ENCODE measurements around the gene CMPK1.

DNA sequence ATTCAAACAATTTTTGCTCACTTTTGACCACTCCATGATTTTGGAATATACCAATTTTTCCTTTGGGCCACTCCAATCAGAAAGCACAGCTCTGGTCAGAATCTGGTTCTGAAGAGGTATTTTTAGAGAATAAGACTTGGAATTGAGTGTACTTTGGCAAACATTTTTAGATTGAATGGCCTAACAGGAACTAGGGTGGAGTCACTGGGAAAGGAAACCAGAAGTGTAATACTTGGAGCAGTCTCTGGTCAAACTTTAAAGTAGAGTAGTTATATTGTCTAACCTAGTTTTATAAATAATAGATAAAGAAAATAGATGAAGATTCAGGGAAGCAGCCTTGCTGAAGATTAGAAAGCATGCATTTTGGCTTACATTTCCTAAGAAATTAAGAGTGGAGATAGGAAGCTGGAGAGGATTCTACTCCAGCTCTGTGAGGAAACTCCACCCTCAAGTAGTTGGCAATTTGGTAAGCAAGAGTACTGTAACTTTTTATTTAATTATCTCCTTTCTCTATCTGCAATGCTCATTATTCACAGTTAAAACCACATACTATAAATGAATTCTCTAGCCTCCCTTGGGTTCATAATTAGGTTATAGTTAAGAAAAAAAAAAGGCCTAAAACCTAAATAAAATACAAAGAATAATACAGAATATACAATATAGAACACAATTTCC is 35.4 kb upstream of the CMPK1 start:
- TF ChIP-seq, protein P1, sequence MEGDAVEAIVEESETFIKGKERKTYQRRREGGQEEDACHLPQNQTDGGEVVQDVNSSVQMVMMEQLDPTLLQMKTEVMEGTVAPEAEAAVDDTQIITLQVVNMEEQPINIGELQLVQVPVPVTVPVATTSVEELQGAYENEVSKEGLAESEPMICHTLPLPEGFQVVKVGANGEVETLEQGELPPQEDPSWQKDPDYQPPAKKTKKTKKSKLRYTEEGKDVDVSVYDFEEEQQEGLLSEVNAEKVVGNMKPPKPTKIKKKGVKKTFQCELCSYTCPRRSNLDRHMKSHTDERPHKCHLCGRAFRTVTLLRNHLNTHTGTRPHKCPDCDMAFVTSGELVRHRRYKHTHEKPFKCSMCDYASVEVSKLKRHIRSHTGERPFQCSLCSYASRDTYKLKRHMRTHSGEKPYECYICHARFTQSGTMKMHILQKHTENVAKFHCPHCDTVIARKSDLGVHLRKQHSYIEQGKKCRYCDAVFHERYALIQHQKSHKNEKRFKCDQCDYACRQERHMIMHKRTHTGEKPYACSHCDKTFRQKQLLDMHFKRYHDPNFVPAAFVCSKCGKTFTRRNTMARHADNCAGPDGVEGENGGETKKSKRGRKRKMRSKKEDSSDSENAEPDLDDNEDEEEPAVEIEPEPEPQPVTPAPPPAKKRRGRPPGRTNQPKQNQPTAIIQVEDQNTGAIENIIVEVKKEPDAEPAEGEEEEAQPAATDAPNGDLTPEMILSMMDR (IDR thresholded peaks at IDR 0.05; ENCODE audit: insufficient read depth, low read length): no peak
- TF ChIP-seq, protein P2, sequence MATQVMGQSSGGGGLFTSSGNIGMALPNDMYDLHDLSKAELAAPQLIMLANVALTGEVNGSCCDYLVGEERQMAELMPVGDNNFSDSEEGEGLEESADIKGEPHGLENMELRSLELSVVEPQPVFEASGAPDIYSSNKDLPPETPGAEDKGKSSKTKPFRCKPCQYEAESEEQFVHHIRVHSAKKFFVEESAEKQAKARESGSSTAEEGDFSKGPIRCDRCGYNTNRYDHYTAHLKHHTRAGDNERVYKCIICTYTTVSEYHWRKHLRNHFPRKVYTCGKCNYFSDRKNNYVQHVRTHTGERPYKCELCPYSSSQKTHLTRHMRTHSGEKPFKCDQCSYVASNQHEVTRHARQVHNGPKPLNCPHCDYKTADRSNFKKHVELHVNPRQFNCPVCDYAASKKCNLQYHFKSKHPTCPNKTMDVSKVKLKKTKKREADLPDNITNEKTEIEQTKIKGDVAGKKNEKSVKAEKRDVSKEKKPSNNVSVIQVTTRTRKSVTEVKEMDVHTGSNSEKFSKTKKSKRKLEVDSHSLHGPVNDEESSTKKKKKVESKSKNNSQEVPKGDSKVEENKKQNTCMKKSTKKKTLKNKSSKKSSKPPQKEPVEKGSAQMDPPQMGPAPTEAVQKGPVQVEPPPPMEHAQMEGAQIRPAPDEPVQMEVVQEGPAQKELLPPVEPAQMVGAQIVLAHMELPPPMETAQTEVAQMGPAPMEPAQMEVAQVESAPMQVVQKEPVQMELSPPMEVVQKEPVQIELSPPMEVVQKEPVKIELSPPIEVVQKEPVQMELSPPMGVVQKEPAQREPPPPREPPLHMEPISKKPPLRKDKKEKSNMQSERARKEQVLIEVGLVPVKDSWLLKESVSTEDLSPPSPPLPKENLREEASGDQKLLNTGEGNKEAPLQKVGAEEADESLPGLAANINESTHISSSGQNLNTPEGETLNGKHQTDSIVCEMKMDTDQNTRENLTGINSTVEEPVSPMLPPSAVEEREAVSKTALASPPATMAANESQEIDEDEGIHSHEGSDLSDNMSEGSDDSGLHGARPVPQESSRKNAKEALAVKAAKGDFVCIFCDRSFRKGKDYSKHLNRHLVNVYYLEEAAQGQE (IDR thresholded peaks at IDR 0.05; ENCODE audit: insufficient replicate concordance, low read depth): no peak
- TF ChIP-seq POLR2AphosphoS5 (IDR thresholded peaks at IDR 0.05; ENCODE audit: low read depth): no peak
- TF ChIP-seq SPI1 (IDR thresholded peaks at IDR 0.05; ENCODE audit: borderline replicate concordance, low read depth): no peak
- TF ChIP-seq GABPA (IDR thresholded peaks at IDR 0.05; ENCODE audit: low read depth): no peak
